HepG2 (cell line): ENCODE data around the gene KIF1B. TPM values are rescaled to one million over a fixed set of nuclear protein-coding genes. Genes with fewer than 3 reads are reported as not detected.

ENCODE experiments used
- ATAC-seq: fragments of 200-7000 bp; cut with Tn5 transposase; 3 replicates; pipeline ENCODE4 v1.9.1; 2020; ENCODE audit warnings: mild to moderate bottlenecking, moderate library complexity
- BruUV-seq: library from RNA; stranded (reverse); fragments of 400-500 nt; replicated peaks from 2 replicates; lab custom pipeline; 2021; lab: Mats Ljungman, UMichigan
- CTCF ChIA-PET: fragments of 300-600 bp; formaldehyde crosslinking; extraction: SDS; loops from one replicate; lab custom pipeline; 2021; ENCODE audit warnings: low total read pairs, inconsistent platforms, low intra/inter-chr PET ratio; lab: Yijun Ruan, JAX
- POLR2A ChIA-PET: fragments of 350-600 bp; sonication (Branson Sonifier 250); formaldehyde crosslinking; loops from one replicate; lab custom pipeline; 2020; ENCODE audit warnings: antibody characterized with exemption, inconsistent platforms; lab: Yijun Ruan, JAX
- DNase-seq: peaks from one replicate; pipeline ENCODE4 v3.0.0-alpha.2; 2015; ENCODE audit warnings: low spot score
- FAIRE-seq: peaks from 3 replicates; lab custom pipeline; 2011; peaks lifted over from hg19 to GRCh38; lab: Jason Lieb, UNC
- H2AFZ ChIP-seq: one replicate; pipeline ENCODE4 v1.6.1; 2011; ENCODE audit warnings: low read length, inconsistent platforms
- H3K27ac ChIP-seq: fragments of 300-600 bp; 3 replicates; pipeline ENCODE4 v1.8.0; 2011; ENCODE audit warnings: mixed run types, mild to moderate bottlenecking, mixed read lengths, low read length, inconsistent platforms; ENCODE audit not compliant: insufficient read depth; ENCODE audit errors: extremely low read length
- H3K27me3 ChIP-seq, 2 experiments: fragments of 200-600 bp in 1 of 2; 2 replicates in 1 of 2; 3 replicates in 1 of 2; pipeline versions ENCODE4 v1.6.0 to v1.8.0; 2011; ENCODE audit warnings: low read length in 2 of 2, mild to moderate bottlenecking in 2 of 2, moderate library complexity in 2 of 2, inconsistent platforms in 1 of 2; ENCODE audit not compliant: insufficient read depth in 2 of 2, control insufficient read depth in 1 of 2
- H3K36me3 ChIP-seq, 2 experiments: fragments of 200-600 bp in 1 of 2; replicated peaks in 1 of 2; 2 replicates in 1 of 2; 3 replicates in 1 of 2; pipeline versions ENCODE4 v1.5.1 to v1.8.0; 2011; ENCODE audit warnings: low read length in 2 of 2, inconsistent platforms in 1 of 2; ENCODE audit not compliant: insufficient read depth in 2 of 2, control insufficient read depth in 1 of 2
- H3K4me1 ChIP-seq: 2 replicates; pipeline ENCODE4 v1.5.1; 2012; ENCODE audit warnings: low read length, inconsistent platforms; ENCODE audit not compliant: insufficient read depth
- H3K4me2 ChIP-seq: 2 replicates; pipeline ENCODE4 v1.6.0; 2011; ENCODE audit warnings: low read depth, low read length, inconsistent platforms
- H3K4me3 ChIP-seq, 3 experiments: fragments of 200-600 bp in 1 of 3; sonication (generic), shearing (Covaris generic) in 1 of 3; replicated peaks in 1 of 3; 2 replicates each; pipeline ENCODE4 v1.5.1; 2011 to 2016; ENCODE audit warnings: low read length in 3 of 3, inconsistent platforms in 2 of 3, low read depth in 2 of 3, mild to moderate bottlenecking in 2 of 3, control low read depth in 1 of 3, mixed read lengths in 1 of 3; ENCODE audit not compliant: insufficient read depth in 1 of 3
- H3K79me2 ChIP-seq: one replicate; pipeline ENCODE4 v1.6.1; 2011; ENCODE audit warnings: low read length, inconsistent platforms; ENCODE audit not compliant: insufficient read depth
- H3K9ac ChIP-seq: 2 replicates; pipeline ENCODE4 v1.6.0; 2011; ENCODE audit warnings: mild to moderate bottlenecking, low read depth, low read length, inconsistent platforms; ENCODE audit not compliant: insufficient read depth
- H3K9me3 ChIP-seq: 2 replicates; pipeline ENCODE4 v1.5.1; 2012; ENCODE audit warnings: mild to moderate bottlenecking, low read length
- H4K20me1 ChIP-seq: 2 replicates; pipeline ENCODE4 v1.6.0; 2011; ENCODE audit warnings: inconsistent platforms, mild to moderate bottlenecking, low read length, moderate library complexity; ENCODE audit not compliant: insufficient read depth
- CHCHD3 ChIP-seq: sonication (generic); formaldehyde crosslinking; IDR thresholded peaks from 2 replicates; pipeline ENCODE4 v1.8.0; 2022; ENCODE audit warnings: mild to moderate bottlenecking, missing genetic modification reagents, moderate library complexity
- HES4 ChIP-seq: sonication (generic); formaldehyde crosslinking; IDR thresholded peaks from 2 replicates; pipeline ENCODE4 v1.9.0; 2021; ENCODE audit warnings: mild to moderate bottlenecking, missing genetic modification reagents, borderline replicate concordance
- HIVEP1 ChIP-seq: sonication (generic); formaldehyde crosslinking; IDR thresholded peaks from 2 replicates; pipeline ENCODE4 v1.4.0; 2020; ENCODE audit warnings: mild to moderate bottlenecking, missing genetic modification reagents
- JDP2 ChIP-seq: sonication (generic); formaldehyde crosslinking; IDR thresholded peaks from 2 replicates; pipeline ENCODE4 v1.8.1; 2022; ENCODE audit warnings: missing genetic modification reagents, borderline replicate concordance
- MLX ChIP-seq: IDR thresholded peaks from 2 replicates; pipeline ENCODE4 v1.6.1; 2016
- MTF1 ChIP-seq: sonication (generic); formaldehyde crosslinking; IDR thresholded peaks from 2 replicates; pipeline ENCODE4 v1.5.0; 2020; ENCODE audit warnings: missing genetic modification reagents
- NAIF1 ChIP-seq: sonication (generic); formaldehyde crosslinking; IDR thresholded peaks from 2 replicates; pipeline ENCODE4 v1.5.0; 2020; ENCODE audit warnings: mild to moderate bottlenecking, missing genetic modification reagents, borderline replicate concordance
- NCOA2 ChIP-seq: sonication (generic); formaldehyde crosslinking; IDR thresholded peaks from 2 replicates; pipeline ENCODE4 v1.8.0; 2022; ENCODE audit warnings: inconsistent platforms
- NFIB ChIP-seq: sonication (generic); formaldehyde crosslinking; IDR thresholded peaks from 2 replicates; pipeline ENCODE4 v1.9.0; 2021; ENCODE audit warnings: missing genetic modification reagents, mild to moderate bottlenecking, borderline replicate concordance
- NFRKB ChIP-seq: fragments of 450-650 bp; IDR thresholded peaks from 2 replicates; pipeline ENCODE4 v1.6.1; 2017
- ZNF644 ChIP-seq: IDR thresholded peaks from 2 replicates; pipeline ENCODE4 v1.6.1; 2016; ENCODE audit warnings: low read depth
- ZSCAN30 ChIP-seq: sonication (generic); formaldehyde crosslinking; IDR thresholded peaks from 2 replicates; pipeline ENCODE4 v1.5.0; 2020; ENCODE audit warnings: mild to moderate bottlenecking, missing genetic modification reagents
- ZZZ3 ChIP-seq: sonication (generic); formaldehyde crosslinking; IDR thresholded peaks from 2 replicates; pipeline ENCODE4 v1.4.0; 2020; ENCODE audit warnings: missing genetic modification reagents, mild to moderate bottlenecking, borderline replicate concordance
- WGBS: methylation state at CpG from one replicate; pipeline ENCODE4 v1.1.6; 2017; ENCODE audit warnings: low lambda C conversion rate; 5-methylcytosine and 5-hydroxymethylcytosine counted together
- in situ Hi-C: cut with HindIII; loops from 2 replicates; pipeline ENCODE4 v1.10.0; 2017; ENCODE audit warnings: low pct_unique_long_range_greater_than_20kb; ENCODE audit not compliant: extremely low pct_ligation_motif_present
- intact Hi-C: fragments of 100-400 bp; cut with micrococcal nuclease; formaldehyde crosslinking; loops from one replicate; pipeline ENCODE4 v1.10.0; 2022; ENCODE audit not compliant: unreplicated experiment
- polyA plus RNA-seq, 8 experiments: library from polyadenylated mRNA; depleted of rRNA in 3 of 8; stranded (reverse) in 7 of 8; unstranded in 1 of 8; fragments of >200 nt; fragmentation: Illumina TruSeq in 4 of 8; extraction: Trizol in 4 of 8; gene quantifications; 2 replicates each; pipeline versions ENCODE4 v1.2.1 to v1.2.3, GENCODE V29; 2011 to 2016; ENCODE audit warnings: low read depth in 4 of 8, missing spikeins in 1 of 8, mixed read lengths in 1 of 8; ENCODE audit not compliant: insufficient read depth in 1 of 8
- total RNA-seq, 5 experiments: library from RNA; depleted of rRNA; stranded (reverse); fragments of >200 nt; fragmentation: Illumina TruSeq; extraction: Trizol; gene quantifications; 2 replicates each; pipeline ENCODE4 v1.2.3, GENCODE V29; 2016; ENCODE audit warnings: low read depth in 1 of 5
- TF ChIP-seq, protein P1 (sequence below), 2 experiments: sonication (generic) in 1 of 2; formaldehyde crosslinking in 1 of 2; IDR thresholded peaks; 2 replicates each; pipeline versions ENCODE4 v1.4.0 to v1.6.1; 2016 to 2020; ENCODE audit warnings: borderline replicate concordance in 1 of 2, low read depth in 1 of 2, mild to moderate bottlenecking in 1 of 2, missing genetic modification reagents in 1 of 2

The KIF1B gene
- total and polyA plus RNA-seq, 2 of the 13 experiments (the other 11 are each of a cell fraction or from before 2014, with no cell fraction given), result 26.7 to 32.5 TPM

DNA sequence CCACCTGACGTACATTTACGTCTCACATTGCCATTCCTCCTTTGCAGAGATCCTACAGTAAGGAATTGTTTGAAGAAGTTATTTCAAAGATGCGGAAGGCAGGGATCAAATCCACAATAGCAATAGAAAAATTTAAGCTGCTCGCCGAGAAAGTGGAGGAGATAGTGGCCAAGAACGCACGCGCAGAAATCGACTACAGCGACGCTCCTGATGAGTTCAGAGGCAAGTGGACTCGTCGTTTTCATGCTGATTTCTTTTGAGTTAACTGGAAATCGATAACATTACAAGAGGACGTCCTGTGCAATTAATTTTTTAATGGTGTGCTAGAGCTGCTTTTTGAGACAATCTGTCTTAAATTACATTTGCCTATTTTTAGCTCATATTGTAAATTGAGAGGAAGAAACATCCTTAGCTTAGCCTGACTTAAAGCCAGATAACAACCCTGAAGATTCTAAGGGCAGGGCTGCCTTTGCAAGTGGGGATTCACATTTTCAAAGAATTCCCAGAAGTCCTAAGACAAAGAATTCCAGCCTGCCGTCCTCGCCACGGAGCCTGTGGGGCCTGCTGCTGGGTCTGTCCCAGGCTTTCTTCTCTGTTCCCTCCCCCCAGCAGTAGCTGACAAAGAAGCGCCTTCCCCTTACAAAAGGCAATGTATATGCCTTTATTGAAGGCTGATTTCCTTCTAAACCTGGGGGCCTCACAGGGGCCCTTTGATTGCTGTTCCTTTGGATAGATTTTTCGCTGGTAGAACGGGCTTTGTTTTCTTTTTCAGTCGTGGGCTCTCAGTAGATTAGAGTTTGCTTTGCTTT, 31.6 kb upstream of the KIF1B start:
- ChIA-PET CTCF (no interaction called here), POLR2A (no interaction called here)
- H3K9ac ChIP-seq, result no peak overlapping the region
- no peak overlapping the region for H2AFZ ChIP-seq
- ATAC-seq, result no peak
- TF ChIP-seq NFRKB (no peak), NCOA2 (CRISPR knock-in tag) (no peak), ZSCAN30 (no peak), MTF1 (CRISPR knock-in tag) (no peak), ZZZ3 (no peak), ZNF644 (CRISPR knock-in tag) (no peak), NFIB (CRISPR knock-in tag) (no peak), CHCHD3 (no peak), HES4 (no peak), HIVEP1 (CRISPR knock-in tag) (no peak), JDP2 (no peak), MLX (CRISPR knock-in tag) (no peak), NAIF1 (CRISPR knock-in tag) (no peak)
- TF ChIP-seq, protein P1, sequence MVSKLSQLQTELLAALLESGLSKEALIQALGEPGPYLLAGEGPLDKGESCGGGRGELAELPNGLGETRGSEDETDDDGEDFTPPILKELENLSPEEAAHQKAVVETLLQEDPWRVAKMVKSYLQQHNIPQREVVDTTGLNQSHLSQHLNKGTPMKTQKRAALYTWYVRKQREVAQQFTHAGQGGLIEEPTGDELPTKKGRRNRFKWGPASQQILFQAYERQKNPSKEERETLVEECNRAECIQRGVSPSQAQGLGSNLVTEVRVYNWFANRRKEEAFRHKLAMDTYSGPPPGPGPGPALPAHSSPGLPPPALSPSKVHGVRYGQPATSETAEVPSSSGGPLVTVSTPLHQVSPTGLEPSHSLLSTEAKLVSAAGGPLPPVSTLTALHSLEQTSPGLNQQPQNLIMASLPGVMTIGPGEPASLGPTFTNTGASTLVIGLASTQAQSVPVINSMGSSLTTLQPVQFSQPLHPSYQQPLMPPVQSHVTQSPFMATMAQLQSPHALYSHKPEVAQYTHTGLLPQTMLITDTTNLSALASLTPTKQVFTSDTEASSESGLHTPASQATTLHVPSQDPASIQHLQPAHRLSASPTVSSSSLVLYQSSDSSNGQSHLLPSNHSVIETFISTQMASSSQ (IDR thresholded peaks at IDR 0.05; ENCODE audit: low read depth), result no peak
- TF ChIP-seq, protein P1 (CRISPR knock-in tag; IDR thresholded peaks at IDR 0.05; ENCODE audit: borderline replicate concordance), result no peak
- FAIRE-seq, result no peak
- no peaks in the 10 kb centered on the region for H3K27me3 ChIP-seq
- no TSS peak for BruUV-seq
- H4K20me1 ChIP-seq, result no peaks in the 10 kb centered on the region
- 96% methylated on average over 22 of the region's 22 CpGs for WGBS
- no peaks in the 10 kb centered on the region for H3K9me3 ChIP-seq
- peaks cover 6 to 20% of the 10 kb centered on the region in 2 experiments; a peak in 4 of 5 replicates for H3K36me3 ChIP-seq
- no peak overlapping the region for H3K27ac ChIP-seq
- H3K4me1 ChIP-seq, result no peaks in the 10 kb centered on the region
- DNase-seq, result no peak
- no peak overlapping the region for H3K4me2 ChIP-seq
- in situ Hi-C loops, result no loop called here
- H3K79me2 ChIP-seq, result peaks cover 6% of the 10 kb centered on the region
- H3K4me3 ChIP-seq, result no peak overlapping the region
- intact Hi-C loops, result no loop called here
